Cortex of kidney (tissue), 1 donor: ENCODE measurements around the gene SLC12A7.
"Not testable (repeated sequence)": the region's sequence is repeated elsewhere in the genome, so short reads cannot be mapped to it uniquely, and the experiment has no call there.

Source experiments
- DNase-seq: peaks from one replicate; lab custom pipeline; 2025; lab: John Stamatoyannopoulos, UW

Gene SLC12A7

DNA sequence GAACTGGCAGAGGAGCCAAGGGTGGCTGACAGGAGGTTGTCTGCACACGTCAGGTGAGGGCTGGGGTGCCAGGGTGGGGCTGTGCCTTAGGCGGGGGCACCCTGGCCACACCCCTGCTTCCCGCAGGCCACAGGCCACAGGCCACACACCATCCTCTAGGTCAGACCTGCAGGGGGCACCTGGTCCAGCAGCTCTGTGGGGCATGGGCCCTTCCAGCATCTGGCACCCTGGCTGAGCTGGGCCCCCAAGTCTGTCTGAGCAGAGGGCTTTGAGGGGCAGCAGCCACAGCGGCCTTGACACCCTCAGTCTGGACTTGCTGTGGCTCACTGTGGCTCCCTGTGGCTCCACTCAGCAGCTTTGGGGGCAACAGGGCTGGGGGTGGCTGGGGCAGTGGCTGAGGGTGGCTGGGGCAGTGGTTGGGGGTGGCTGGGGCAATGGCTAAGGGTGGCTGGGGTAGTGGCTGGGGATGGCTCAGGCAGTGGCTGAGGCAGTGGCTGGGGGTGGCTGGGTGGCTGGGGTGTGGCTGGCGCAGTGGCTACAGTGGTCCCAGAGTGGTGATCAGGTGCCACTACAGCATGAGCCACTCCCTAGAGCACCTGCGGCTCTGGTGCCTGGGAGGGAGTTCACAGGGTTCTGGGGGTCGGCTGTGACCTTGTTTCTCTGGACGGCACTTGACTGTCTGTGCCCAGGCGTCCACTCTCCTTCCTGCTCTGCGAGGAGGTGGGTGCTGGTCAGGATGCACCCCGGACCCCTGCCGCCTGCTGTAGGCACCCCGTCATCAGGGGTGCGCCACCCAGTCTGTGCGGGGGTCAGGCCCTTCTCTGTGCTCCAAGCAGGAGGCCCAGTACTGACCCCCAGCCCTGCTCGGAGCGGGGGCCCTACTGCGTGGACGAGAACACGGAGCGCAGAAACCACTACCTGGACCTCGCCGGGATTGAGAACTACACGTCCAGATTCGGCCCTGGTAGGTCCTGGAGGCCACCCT, 76.2 kb downstream of the SLC12A7 start:
- no peak for DNase-seq

DNA sequence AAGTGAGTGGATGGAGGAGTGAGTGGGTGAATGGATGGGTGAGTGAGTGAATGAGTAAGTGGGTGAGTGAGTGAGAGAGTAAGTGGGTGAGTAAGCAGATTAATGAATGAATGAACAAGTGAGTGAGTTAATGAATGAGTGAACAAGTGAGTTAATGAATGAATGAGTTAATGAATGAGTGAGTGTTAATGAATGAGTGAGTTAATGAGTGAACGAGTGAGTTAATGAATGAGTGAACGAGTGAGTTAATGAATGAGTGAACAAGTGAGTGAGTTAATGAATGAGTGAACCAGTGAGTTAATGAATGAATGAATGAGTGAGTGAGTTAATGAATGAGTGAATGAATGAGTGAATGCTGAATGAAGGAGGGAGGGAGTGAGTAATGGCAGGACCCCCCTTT, 76.9 kb downstream of the SLC12A7 start:
- no peak for DNase-seq

DNA sequence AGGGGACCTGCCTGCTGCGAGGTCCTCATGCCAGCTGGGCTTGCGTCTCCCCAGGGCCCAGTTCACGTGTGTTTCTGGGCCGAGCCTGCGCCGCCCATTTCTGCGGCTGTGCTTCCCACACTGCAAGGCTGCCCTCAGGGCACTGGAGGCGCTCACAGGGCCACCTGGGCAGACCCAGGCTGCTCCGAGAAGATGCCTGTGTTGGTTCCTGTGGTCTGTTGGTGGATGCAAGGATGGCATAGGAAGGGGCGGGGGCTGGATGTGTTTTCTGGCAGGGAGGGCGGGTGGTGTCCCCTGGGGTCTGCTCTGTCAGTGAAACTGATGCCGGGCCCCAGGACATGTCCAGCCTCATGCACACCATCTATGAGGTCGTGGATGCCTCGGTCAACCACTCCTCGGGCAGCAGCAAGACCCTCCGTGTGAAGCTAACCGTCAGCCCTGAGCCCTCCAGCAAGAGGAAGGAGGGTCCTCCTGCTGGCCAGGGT, 77.4 kb downstream of the SLC12A7 start:
- DNase-seq: no peak

DNA sequence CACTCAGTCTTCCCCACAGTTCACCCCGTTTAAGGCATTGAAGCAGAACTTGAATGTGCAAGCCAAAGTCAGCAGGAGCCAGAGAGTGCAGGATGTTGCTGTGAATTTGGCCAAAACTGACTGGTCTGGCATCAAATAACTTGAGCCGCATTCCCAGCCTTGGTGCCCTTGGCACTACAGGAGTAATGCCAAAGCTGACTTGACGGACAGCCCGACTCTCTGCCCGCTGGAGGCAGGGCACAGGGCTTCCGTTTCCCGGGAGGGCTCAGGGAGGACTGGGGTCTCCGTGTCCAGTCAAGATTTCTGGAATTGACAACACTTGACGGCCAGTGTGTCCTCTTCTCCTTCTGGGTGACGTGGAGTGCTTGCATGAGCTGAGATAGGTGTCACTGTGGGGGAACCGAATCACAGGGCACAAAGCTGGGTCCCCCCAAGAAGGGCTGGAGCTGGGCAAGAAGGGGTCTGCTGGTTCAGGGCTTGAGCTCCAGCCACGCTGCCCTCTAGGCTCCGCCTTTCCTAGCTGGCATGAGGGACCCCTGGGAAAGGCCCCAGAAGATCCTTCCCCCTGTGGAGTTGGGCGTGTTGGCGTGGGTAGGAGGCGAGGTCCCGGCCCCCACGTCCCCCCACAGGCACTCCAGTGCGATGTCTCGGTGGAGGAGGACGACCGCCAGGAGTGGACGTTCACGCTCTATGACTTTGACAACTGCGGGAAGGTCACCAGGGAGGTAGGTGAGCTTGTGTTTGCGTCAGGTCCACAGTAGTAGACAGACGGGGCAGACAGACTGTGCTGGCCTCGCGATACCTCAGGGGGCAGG, 78.0 kb downstream of the SLC12A7 start:
- no peak for DNase-seq

DNA sequence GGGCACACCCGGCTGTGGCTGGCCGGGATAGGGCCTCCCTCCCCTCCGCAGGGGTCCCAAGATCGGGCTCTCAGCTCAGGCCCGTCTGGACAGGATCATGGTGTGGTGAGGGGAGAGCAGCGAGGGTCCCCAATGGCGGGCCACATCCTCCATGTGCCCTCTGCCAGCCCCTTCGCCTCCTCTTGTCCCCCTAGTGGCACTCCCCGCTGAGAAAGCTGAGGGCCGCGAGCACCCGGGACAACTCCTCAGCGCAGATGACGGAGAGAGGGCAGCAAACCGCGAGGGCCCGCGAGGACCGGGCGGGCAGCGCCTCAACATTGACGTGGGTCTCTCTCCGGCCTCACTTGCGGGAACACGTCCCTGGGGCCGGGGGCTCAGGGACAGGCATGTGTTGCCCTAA, 78.7 kb downstream of the SLC12A7 start:
- DNase-seq: no peak

DNA sequence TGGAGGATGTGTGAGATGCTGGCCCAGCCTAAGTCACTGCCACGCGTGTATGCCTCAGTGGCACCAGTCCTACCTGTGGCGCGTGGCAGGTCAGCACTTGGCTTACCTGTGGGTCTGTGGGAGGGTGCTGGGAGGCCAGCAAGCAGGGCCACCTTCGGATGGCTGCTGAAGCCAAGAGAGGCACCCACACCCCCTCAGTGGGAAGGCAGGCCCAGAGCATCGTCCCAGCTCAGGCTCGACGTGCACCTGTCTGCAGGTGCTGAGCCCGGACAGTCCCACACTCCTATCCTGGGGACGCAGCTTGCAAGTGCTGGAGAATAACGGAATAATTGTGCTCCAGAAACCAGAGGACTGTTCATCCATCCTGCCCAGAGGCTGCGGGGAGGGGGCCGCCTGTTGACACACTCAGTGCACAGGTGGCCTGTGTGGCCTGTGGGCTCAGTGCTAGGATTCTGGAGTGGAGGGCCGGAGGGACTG, 79.3 kb downstream of the SLC12A7 start:
- DNase-seq: no peak

DNA sequence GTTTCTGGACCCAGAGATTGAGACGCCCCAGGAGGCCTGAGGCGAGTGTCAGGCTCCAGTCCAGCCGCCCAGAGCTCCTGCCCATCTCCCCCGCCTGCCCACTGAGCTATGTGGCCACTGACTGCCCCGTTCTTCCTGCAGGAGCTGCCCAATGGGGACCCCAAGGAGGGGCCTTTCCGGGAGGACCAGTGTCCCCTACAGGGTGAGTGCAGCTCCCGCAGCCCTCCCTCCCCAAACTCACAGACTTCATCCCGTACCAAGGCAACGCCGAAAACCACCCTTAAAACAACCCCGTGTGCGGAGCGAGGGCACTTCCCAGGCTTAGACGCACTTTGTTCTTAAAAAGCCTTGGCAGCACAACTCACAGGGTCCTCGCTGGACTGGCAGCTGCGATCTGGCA, 79.9 kb downstream of the SLC12A7 start:
- no peak for DNase-seq

DNA sequence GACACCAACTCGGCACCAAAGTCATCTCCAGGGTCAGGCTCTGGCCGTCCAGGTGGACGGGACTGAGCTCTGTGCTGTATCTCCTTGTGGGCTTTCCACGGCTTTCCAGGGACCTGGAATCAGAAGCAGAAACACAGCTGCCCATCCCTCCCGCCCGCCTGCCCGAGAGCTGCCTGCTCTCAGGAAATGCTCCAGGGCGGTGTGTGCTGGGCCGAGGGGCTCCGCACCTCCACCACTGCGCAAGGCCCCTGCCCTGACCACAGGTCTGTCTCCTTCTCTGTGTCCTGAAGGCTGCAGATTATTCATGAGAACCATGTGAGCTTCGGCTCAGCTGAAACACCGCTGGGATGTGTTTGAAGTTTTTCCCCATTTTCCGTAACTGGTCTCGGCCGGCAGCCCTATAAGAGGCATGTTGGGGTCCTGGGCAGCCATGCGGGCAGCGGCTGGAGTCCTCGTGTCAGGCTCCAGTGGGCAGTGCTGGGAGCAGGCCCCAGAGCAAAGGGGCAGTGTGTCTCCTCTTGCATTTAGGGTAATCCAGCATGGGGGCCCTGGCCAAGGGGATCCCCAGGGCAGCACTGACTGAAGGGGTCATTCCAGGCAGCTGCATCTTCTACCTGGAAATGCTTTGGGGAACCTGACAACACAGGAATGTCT, 80.4 kb downstream of the SLC12A7 start:
- no peak for DNase-seq

DNA sequence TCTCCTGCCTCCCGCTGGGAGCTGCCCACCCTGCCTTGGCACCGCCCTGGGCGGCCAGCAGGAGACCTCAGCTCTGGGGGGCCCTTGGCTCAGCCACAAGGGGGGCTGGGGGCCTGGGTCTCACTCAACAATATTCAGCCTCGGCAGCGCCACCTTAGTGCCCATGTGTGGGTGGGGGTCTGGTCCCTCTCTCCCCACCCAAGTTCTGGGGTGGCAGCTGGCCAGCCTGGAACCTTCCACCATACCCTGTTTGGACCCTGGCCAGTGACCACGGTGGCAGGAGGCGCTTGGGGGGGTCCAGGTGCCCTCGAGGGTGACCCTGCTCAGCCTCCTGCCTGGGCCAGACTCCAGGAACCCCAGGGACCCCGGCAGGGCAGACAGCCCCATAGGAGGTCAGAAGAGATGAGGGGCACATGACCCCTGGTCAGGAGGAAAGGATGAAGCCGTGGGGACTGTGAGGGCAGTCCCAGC, 81.0 kb downstream of the SLC12A7 start:
- no peak for DNase-seq

DNA sequence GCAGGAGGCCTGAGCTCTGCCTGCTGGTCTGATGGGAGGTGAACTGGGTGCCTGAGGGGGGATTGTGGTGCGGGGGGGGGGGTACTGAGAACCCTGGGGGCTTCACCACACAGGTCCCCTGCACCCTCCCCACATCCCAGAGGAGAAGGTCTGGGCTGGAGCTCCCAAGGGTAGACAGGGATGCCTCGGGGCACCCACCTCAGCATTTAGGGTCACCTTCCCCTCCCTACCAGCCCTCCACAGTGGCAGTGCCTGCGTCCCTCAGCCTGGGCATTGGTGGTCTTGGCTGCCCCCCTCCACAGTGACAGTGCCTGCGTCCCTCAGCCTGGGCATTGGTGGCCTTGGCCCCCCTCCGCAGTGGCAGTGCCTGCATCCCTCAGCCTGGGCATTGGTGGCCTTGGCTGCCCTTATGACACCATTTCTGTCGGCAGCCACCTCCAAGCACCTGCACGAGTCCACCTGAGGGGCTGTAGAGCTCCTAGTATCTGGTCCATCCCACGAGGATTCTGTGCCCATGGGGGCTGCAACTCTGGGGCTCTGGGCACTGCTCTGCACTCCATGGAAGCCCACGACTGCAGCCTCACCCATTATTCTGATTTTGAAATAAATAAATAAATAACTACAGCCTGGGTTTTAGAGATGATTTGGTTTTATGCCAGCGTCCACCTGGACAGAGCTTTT, 81.8 kb downstream of the SLC12A7 start:
- DNase-seq: no peak

DNA sequence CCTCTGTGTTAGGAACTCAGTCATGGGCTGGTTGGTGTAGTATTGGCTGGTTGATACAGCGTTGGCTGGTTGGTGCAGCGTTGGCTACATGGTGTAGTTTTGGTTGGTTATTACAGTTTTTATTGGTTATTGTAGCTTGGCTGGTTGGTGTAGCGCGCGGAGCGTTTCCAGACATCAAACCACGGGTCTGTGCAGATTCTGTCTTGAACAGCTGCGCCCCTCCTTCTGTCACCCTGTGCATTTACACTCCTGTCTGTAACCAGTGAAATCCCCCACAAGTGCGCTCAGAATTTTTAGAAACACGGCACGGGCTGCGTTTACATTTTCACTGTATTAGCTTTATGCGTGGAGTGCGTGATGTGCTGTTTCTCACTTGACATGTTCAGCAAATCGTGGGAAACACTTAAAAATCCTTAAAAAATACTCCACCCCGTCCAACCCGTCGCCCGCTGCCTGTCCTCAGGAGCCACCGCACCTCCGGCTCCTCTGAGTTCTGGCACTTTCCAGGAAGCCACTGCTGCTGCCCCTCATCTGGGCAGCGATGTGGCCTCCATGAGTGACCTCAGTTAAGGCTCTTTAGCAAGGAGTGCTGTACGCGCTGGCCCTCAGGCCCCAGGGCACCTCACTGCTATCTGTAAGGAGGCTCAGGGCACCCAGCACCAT, 82.5 kb downstream of the SLC12A7 start:
- DNase-seq: no peak

DNA sequence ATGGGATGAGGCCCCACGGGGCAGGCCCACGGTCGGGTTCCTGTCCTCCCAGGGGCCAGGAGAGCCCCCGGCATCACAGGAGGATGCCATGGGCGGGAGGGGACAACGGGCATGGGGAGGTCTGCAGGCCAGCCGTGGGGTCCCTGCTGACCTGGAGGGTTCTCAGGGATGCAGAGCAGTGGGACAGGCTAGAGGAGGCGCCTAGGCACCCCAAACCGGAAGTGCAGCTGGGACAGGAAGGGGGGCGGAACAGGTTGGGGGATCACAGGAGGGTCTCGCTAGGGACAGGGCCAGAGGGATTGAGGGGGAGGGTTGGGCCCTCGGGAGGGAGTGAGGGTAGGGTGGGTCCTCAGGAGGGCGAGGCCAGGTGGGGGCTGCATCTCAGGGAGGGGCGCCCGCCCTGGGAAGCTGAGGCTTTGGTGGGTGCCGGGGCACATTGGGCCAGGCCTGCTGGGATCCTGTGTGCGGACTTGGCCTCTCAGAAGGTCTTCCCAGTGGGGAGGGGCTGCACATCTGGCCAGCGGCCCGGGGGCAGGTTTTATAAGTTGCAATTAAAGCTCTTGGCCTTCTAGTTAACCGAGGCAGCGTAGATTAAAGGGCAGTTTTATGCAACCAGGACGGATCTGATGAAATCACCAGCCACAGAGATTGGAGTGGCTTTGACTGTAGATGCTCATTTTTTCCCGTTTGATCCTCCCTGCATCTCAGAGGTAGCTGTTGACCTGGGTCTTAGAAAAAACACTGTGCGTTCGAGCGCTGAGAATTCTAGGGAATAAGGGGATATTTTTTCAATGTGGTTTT, 83.2 kb downstream of the SLC12A7 start:
- DNase-seq: no peak

DNA sequence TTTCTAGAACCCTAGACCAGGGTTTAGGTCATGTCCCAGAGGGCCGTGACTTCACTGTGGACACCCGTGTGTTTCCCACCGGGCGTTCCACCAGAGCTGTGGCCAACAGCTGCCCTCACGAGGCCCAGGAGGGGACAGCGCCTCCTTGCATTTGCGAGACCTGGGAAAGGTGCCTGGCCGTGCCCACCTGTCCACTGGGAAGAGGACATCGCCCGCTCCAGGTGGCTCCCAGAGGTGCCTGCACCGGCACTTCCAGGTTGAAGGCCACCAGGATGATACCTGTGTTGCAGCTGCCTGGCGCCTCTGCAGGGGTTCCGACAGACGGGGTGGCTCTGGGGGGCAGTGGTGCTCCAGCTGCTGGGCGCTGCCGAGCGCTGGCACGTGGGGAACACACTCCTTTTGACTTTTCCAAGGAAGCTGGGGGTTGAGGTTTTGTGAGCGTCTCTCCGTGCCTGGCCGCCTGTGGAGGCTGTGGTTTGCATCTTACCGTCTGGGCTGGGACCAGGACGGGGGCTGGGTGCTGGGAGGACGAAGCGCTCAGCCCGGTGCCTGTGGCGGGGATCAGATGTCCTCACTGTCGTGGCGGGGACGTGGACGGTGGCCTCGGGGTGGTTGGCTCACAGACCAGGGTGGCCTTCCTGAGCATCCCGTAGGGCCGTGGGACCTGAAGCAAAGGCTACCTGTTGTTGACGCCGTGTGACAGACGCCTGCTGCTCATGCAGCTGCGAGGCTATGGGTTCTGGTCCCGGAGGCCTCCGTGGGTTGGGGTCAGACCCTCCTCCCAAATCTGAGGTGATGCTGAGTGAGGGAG, 84.0 kb downstream of the SLC12A7 start:
- DNase-seq: no peak

DNA sequence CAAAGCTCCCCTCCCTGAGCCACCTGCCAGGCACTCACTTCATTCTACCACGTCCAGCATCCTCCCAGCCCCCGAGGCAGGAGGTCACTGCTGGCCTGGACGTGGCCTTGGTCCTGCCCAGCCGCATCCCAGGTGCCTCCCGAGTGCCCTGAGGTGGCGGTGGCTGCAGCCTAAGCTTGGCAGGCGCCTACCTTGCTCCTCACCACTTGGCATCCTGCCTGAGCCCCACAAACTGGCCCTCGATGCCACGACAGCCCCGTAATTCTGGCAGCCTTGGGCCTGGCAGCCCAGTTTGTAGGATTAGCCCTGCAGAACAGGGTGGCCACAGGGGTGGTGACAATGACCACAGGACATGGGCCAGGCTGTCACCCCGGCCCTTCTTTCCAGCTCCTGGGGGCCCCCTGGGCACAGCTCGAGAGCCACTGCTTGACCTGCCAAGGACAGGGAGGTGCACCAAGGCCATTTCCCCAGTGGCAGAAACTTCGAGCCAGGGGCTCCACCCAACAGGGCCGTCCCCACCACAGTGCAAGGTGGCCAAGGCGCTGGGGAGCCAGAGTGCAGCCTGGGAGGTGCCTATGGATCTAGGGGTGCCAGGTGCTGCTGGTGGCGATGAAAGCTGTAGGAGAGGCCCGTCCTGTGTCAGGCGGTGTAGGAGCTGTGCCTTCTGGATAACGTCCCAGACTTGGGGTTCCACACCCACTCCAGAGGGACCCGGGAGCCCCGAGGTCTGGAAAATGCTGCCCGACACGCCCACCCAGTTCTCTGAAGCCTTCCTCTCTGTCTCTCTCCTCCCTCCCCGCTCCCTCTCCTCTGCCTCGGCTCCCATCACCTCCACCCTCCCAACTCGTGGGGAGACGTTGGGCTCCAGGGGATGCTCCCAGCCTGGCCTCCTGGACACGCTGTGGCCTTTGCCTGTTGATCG, 84.9 kb downstream of the SLC12A7 start:
- no peak for DNase-seq

DNA sequence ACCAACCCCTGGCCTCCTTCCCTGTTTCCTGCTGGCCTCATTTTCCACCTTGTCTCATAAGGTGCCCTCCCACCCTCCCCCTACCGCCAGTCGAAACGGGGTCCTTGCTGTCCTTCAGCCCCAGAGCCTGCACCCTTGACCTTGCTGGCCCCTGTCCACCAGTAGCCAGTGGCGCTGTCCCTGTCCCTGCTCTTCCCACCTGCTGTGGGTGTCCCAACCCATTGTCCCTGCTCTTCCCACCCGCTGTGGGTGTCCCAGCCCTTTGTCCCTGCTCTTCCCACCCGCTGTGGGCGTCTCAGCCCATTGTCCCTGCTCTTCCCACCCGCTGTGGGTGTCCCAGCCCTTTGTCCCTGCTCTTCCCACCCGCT, 89.9 kb downstream of the SLC12A7 start:
- DNase-seq: not testable (repeated sequence)

DNA sequence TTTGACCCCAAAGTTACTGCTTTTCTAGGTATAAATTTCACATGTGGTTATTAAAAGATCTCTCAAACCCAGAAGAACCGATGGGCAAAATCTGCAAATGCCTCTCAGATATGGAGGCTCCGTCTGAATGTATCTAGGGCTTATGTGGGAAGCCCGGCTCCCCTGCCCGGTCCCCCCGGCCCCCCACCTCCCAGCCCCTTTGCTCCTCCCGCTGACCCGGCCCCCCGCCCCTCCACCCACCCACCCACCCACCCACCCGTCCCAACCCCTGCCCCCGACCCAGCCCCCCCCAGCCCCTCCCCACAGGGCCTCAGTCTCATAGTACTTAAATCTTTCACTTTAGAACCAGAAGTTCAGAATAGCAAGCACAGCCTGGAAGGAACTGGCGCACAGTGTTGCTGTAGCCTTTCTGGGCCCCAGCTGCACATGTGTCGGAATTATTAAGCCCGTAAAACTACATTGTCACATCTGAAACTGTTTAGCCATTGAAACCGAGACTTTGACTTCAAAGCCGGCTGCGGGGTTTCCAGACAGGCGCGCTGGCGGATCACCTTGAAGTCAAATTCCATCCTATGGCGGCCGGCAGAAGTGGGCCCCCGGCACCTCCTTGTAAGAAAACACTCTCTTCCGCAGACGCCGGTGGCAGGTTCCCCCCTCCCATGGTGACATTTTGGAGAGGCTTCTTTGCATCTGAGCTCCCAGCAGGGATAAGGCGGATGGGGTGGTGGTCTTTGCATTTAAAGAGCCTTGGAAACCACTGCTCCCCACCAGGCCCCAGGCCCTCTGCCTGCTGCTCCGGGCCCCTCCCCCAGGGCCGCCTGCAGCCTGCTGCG, 90.5 kb downstream of the SLC12A7 start:
- DNase-seq: no peak

DNA sequence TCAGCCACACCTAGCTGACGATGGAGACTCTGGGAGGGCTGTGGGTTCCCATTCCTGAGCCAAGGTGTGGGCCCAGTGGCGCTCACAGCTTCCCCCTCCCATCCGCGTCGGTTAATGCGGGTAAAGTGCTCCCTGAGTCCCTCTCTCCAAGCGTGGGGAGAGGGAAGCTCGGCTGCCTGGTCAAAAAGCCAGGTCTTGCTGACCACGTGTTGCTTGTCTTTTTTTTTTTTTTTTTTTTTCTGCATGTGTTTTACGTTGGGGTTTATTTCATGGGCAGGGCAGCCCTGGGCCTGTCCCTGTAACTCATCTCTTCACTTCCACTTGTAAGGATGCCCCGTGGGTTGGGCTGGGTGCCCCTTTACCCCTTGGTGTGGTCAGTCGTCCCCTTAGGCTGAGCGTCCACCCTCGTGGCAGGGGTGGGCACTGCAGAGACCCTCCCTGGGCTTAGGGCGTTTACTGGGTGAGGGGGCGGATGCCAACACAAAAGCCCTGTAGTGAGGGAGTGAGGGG, 91.4 kb downstream of the SLC12A7 start:
- no peak for DNase-seq
